Rectal smooth muscle tissue (tissue), 1 donor: ENCODE data around the gene CACNA2D3.

Experiments used
- H3K27ac ChIP-seq: one replicate; pipeline ENCODE4 v1.7.0; 2013; ENCODE audit warnings: low read depth, low read length, inconsistent platforms
- H3K27me3 ChIP-seq: one replicate; pipeline ENCODE4 v1.7.0; 2013; ENCODE audit warnings: low read length; ENCODE audit not compliant: control insufficient read depth, insufficient read depth
- H3K36me3 ChIP-seq: one replicate; pipeline ENCODE4 v1.7.0; 2013; ENCODE audit warnings: low read length; ENCODE audit not compliant: control insufficient read depth, insufficient read depth
- H3K4me1 ChIP-seq: one replicate; pipeline ENCODE4 v1.7.0; 2013; ENCODE audit warnings: low read length; ENCODE audit not compliant: control insufficient read depth, insufficient read depth
- H3K4me3 ChIP-seq: one replicate; pipeline ENCODE4 v1.7.0; 2013; ENCODE audit warnings: low read length
- H3K9ac ChIP-seq: one replicate; pipeline ENCODE4 v1.7.0; 2013; ENCODE audit warnings: low read length

The CACNA2D3 gene

GRCh38 chr3:54916732-54917131, 794.4 kb downstream of the CACNA2D3 start:
- H3K36me3 ChIP-seq: no peaks in the 10 kb centered on the region
- H3K9ac ChIP-seq: no peak overlapping the region

GRCh38 chr3:54917174-54917573, 794.8 kb downstream of the CACNA2D3 start:
- H3K9ac ChIP-seq: no peak overlapping the region
- H3K4me3 ChIP-seq: no peak overlapping the region
- H3K27ac ChIP-seq: no peak overlapping the region
- H3K4me1 ChIP-seq: no peaks in the 10 kb centered on the region
- no peaks in the 10 kb centered on the region for H3K27me3 ChIP-seq
- H3K36me3 ChIP-seq: no peaks in the 10 kb centered on the region

More at GRCh38 chr3:54916732-54917131, 794.4 kb downstream of the CACNA2D3 start:
- Histone ChIP-seq H3K4me3 (no peak overlapping the region), H3K27me3 (no peaks in the 10 kb centered on the region), H3K4me1 (no peaks in the 10 kb centered on the region), H3K27ac (no peak overlapping the region)

- Histone ChIP-seq H3K9ac (no peak overlapping the region), H3K4me1 (no peaks in the 10 kb centered on the region), H3K27ac (no peak overlapping the region), H3K4me3 (no peak overlapping the region), H3K27me3 (no peaks in the 10 kb centered on the region), H3K36me3 (no peaks in the 10 kb centered on the region)
Measured at GRCh38 chr3:54917862-54918261, 795.5 kb downstream of the CACNA2D3 start.

GRCh38 chr3:54918516-54918915, 796.2 kb downstream of the CACNA2D3 start:
- Histone ChIP-seq H3K27me3 (no peaks in the 10 kb centered on the region), H3K9ac (no peak overlapping the region), H3K27ac (no peak overlapping the region), H3K4me3 (no peak overlapping the region), H3K4me1 (no peaks in the 10 kb centered on the region), H3K36me3 (no peaks in the 10 kb centered on the region)

GRCh38 chr3:54928046-54928770, 805.9 kb downstream of the CACNA2D3 start, which contains the start of gene LRTM1:
Gene LRTM1 (minus strand): TSS chr3:54928059. CDS start chr3:54927911, 148 bp downstream.
- no peak within 1 kb of the TSS for H3K27ac ChIP-seq
- no peak within 1 kb of the TSS for H3K9ac ChIP-seq
- H3K4me1 ChIP-seq: no peaks in the 10 kb centered on the region
- no peaks in the 10 kb centered on the region for H3K27me3 ChIP-seq
- H3K4me3 ChIP-seq: no peak within 1 kb of the TSS
- H3K36me3 ChIP-seq: no peaks in the 10 kb centered on the region

GRCh38 chr3:54931182-54931581, 808.8 kb downstream of the CACNA2D3 start:
- no peaks in the 10 kb centered on the region for H3K4me1 ChIP-seq
- no peak overlapping the region for H3K4me3 ChIP-seq
- H3K9ac ChIP-seq: no peak overlapping the region
- no peaks in the 10 kb centered on the region for H3K36me3 ChIP-seq
- H3K27ac ChIP-seq: no peak overlapping the region
- H3K27me3 ChIP-seq: no peaks in the 10 kb centered on the region

GRCh38 chr3:54932606-54933005, 810.3 kb downstream of the CACNA2D3 start:
- Histone ChIP-seq H3K9ac (no peak overlapping the region), H3K27ac (no peak overlapping the region), H3K36me3 (no peaks in the 10 kb centered on the region), H3K4me3 (no peak overlapping the region), H3K4me1 (no peaks in the 10 kb centered on the region), H3K27me3 (no peaks in the 10 kb centered on the region)

GRCh38 chr3:54935869-54936268, 813.5 kb downstream of the CACNA2D3 start:
- Histone ChIP-seq H3K27me3 (no peaks in the 10 kb centered on the region), H3K27ac (no peak overlapping the region), H3K4me1 (no peaks in the 10 kb centered on the region), H3K4me3 (no peak overlapping the region), H3K9ac (no peak overlapping the region), H3K36me3 (no peaks in the 10 kb centered on the region)

GRCh38 chr3:54936561-54936960, 814.2 kb downstream of the CACNA2D3 start:
- H3K36me3 ChIP-seq: no peaks in the 10 kb centered on the region
- H3K4me3 ChIP-seq: no peak overlapping the region
- no peaks in the 10 kb centered on the region for H3K4me1 ChIP-seq
- no peaks in the 10 kb centered on the region for H3K27me3 ChIP-seq
- no peak overlapping the region for H3K9ac ChIP-seq
- H3K27ac ChIP-seq: no peak overlapping the region

GRCh38 chr3:54939557-54940300, 817.4 kb downstream of the CACNA2D3 start:
- Histone ChIP-seq H3K9ac (no peak overlapping the region), H3K4me1 (no peaks in the 10 kb centered on the region), H3K27me3 (no peaks in the 10 kb centered on the region), H3K36me3 (no peaks in the 10 kb centered on the region), H3K27ac (no peak overlapping the region), H3K4me3 (no peak overlapping the region)

- no peak overlapping the region for H3K4me3 ChIP-seq
- H3K36me3 ChIP-seq: no peaks in the 10 kb centered on the region
- H3K27ac ChIP-seq: no peak overlapping the region
- H3K27me3 ChIP-seq: no peaks in the 10 kb centered on the region
- H3K4me1 ChIP-seq: no peaks in the 10 kb centered on the region
- H3K9ac ChIP-seq: no peak overlapping the region
Measured at GRCh38 chr3:54940971-54941370, 818.6 kb downstream of the CACNA2D3 start.

- no peaks in the 10 kb centered on the region for H3K36me3 ChIP-seq
- no peak overlapping the region for H3K9ac ChIP-seq
- no peaks in the 10 kb centered on the region for H3K4me1 ChIP-seq
- no peaks in the 10 kb centered on the region for H3K27me3 ChIP-seq
- no peak overlapping the region for H3K4me3 ChIP-seq
- no peak overlapping the region for H3K27ac ChIP-seq
Measured at GRCh38 chr3:54941690-54942362, 819.5 kb downstream of the CACNA2D3 start.
